Activated T-helper 1 cell treated with anti-CD3 and anti-CD28 coated beads, Interleukin-12 subunit alpha, Interleukin-12 subunit beta, Interleukin-2, Interleukin-4 antibody, amounts not matched to agents 30 ng/mL and 10 ng/mL and 1 ng/mL, durations not matched to agents 14 hours and 24 hours and 36 hours (primary cell): ENCODE results near the gene KRTAP4-3. TPM values are rescaled to one million over a fixed set of nuclear protein-coding genes. Genes with fewer than 3 reads are reported as not detected.
"Not testable (repeated sequence)": the region's sequence is repeated elsewhere in the genome, so short reads cannot be mapped to it uniquely, and the experiment has no call there.

Experiments used
- DNase-seq: peaks from one replicate; pipeline ENCODE4 v3.0.0; 2021; ENCODE audit warnings: low spot score
- H3K27ac Mint-ChIP-seq: one replicate; pipeline ENCODE4 v1.8.0; 2021; ENCODE audit warnings: mild to moderate bottlenecking, mixed read lengths
- H3K27me3 Mint-ChIP-seq: one replicate; pipeline ENCODE4 v1.8.0; 2022; ENCODE audit warnings: mild to moderate bottlenecking, moderate library complexity, mixed read lengths; ENCODE audit not compliant: insufficient read depth
- H3K36me3 Mint-ChIP-seq: one replicate; pipeline ENCODE4 v1.8.0; 2021; ENCODE audit warnings: low read depth, mixed read lengths
- H3K4me1 Mint-ChIP-seq: one replicate; pipeline ENCODE4 v1.8.0; 2021; ENCODE audit warnings: low read depth, mixed read lengths
- H3K4me3 Mint-ChIP-seq: one replicate; pipeline ENCODE4 v1.8.0; 2021; ENCODE audit warnings: mild to moderate bottlenecking, moderate library complexity, mixed read lengths
- H3K9me3 Mint-ChIP-seq: one replicate; pipeline ENCODE4 v1.8.0; 2021; ENCODE audit warnings: mixed read lengths
- intact Hi-C: fragments of 100-400 bp; cut with micrococcal nuclease; formaldehyde crosslinking; loops from one replicate; pipeline ENCODE4 v1.15.1; 2024
- total RNA-seq: library from RNA; stranded (reverse); gene quantifications from 2 replicates; pipeline ENCODE4 v1.2.3, GENCODE V29; 2022

KRTAP4-3 gene
- not detected in 2 replicates for total RNA-seq

DNA sequence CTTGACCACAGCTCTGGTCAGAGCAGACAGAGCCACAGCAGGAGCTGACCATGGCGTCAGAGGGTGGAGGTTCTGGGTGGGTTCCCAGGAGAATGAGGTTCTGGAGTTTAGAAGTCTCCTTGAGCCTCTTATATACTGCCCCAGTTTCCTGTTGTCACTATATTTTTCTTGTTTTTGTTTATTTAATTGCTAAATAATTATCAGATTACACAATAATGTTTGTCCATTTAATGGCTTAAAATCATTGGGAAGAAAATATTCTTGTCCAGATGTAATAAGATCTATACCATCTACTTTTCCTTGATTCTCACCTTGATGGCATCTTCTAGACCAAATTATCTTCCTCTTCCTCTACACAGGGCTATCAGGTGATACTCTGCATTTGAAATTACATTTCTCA lies at the start of gene KRTAP4-3:
KRTAP4-3 (minus strand) TSS at position 101 of the 400 bp plus-strand sequence; CDS start at position 52, 49 bp downstream.
- DNase-seq, result no peak
- no peak within 1 kb of the TSS for H3K4me3 Mint-ChIP-seq
- peaks cover 3% of the 10 kb centered on the region for H3K27me3 Mint-ChIP-seq
- no peak within 1 kb of the TSS for H3K27ac Mint-ChIP-seq
- intact Hi-C loops, result no loop called here
- no peaks in the 10 kb centered on the region for H3K4me1 Mint-ChIP-seq
- no peaks in the 10 kb centered on the region for H3K9me3 Mint-ChIP-seq
- no peaks in the 10 kb centered on the region for H3K36me3 Mint-ChIP-seq

- intact Hi-C loops, result no loop called here
- peaks cover 2% of the 10 kb centered on the region for H3K27me3 Mint-ChIP-seq
- H3K4me1 Mint-ChIP-seq, result no peaks in the 10 kb centered on the region
- no peak for DNase-seq
- H3K4me3 Mint-ChIP-seq, result no peak overlapping the region
- H3K27ac Mint-ChIP-seq, result no peak overlapping the region
- H3K36me3 Mint-ChIP-seq, result no peaks in the 10 kb centered on the region
- H3K9me3 Mint-ChIP-seq, result peaks cover 3% of the 10 kb centered on the region
Measured at GRCh38 chr17:41215681-41216080, 47.7 kb upstream of the KRTAP4-3 start.

DNA sequence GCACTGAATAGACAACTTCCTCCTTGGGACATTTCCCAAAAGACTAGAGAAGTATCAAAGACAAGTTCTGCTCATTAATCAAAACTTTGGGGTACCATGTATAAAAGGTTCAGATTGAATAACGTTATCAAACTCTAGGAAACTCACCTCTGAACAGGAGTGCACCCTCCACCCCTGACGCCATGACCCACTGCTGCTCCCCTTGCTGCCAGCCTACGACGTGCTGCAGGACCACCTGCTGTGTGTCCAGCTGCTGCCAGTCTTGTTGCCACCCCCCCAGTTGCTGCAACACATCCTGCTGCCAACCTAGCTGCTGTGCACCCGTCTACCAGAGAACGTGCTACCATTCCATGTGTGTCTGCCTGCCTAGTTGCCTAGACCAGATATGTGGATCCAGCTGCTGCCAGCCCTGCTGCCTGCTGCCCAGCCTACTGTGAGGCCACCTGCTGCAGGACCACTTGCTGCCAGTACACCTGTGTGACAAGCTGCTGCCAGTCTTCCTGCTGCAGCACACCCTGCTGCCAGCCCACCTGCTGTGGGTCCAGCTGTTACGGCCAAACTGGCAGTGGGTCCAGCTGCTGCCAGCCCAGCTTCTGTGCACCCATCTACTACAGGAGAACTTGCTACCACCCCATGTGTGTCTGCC lies 44.6 kb upstream of the KRTAP4-3 start:
- H3K9me3 Mint-ChIP-seq, result no peaks in the 10 kb centered on the region
- DNase-seq, result no peak
- no peak overlapping the region for H3K4me3 Mint-ChIP-seq
- intact Hi-C loops, result no loop called here
- H3K27ac Mint-ChIP-seq, result no peak overlapping the region
- no peaks in the 10 kb centered on the region for H3K4me1 Mint-ChIP-seq
- H3K27me3 Mint-ChIP-seq, result peaks cover 15% of the 10 kb centered on the region
- no peaks in the 10 kb centered on the region for H3K36me3 Mint-ChIP-seq

DNA sequence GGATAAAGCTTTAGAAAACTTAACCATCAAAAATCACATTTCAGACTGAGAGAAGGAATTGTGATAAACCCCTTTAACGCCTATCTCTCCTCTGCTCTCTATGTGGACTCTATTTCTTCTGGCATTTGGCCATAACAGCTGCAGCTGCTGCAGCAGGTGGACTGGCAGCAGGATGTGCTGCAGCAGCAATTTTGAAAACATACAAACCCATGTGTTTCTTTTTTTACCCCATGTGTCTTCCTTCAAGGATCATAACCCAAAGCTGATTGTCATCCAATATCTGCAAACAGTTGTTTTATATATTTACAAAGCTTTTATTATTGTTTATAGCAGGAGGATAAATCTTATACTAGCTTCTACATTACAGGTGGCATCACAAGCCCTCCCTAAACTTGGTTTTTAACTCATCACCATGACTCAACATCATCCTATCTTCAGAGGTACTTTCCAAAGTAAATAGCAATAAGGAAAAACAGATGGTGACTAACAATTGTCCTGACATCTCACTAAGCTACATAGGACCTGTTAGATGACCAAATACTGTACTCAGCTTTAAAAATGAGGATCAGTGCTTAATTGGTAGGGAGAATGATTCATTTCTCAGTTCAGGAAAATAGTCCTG lies 43.9 kb upstream of the KRTAP4-3 start:
- H3K9me3 Mint-ChIP-seq, result no peaks in the 10 kb centered on the region
- no peaks in the 10 kb centered on the region for H3K36me3 Mint-ChIP-seq
- H3K4me3 Mint-ChIP-seq, result no peak overlapping the region
- intact Hi-C loops, result no loop called here
- H3K27ac Mint-ChIP-seq, result no peak overlapping the region
- no peaks in the 10 kb centered on the region for H3K4me1 Mint-ChIP-seq
- no peak for DNase-seq
- peaks cover 15% of the 10 kb centered on the region for H3K27me3 Mint-ChIP-seq

- Mint-ChIP-seq H3K27me3 (peaks cover 2% of the 10 kb centered on the region), H3K4me3 (no peak overlapping the region), H3K27ac (no peak overlapping the region), H3K36me3 (no peaks in the 10 kb centered on the region), H3K9me3 (no peaks in the 10 kb centered on the region), H3K4me1 (no peaks in the 10 kb centered on the region)
- intact Hi-C loops, result no loop called here
- DNase-seq, result no peak
Measured at GRCh38 chr17:41199421-41200078, 31.5 kb upstream of the KRTAP4-3 start.

DNA sequence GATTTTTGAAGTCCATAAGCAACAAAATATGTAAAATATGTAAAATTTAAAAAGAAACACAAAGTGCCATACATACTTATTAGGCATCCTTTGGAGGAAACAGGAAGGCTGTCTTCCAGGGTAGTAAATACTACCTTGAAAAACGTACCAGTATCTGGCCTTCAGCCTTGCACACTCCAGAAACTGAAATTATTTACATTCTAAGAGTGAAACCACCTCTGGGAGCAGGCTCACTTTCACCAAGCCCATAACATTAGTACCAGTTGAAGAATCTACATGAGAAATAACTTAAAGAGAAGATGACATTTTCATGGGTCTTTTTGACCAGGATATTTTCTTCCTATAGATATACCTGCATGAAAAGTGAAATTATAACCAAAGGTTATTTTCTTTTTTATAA lies 28.0 kb upstream of the KRTAP4-3 start:
- no peak overlapping the region for H3K27ac Mint-ChIP-seq
- no peak overlapping the region for H3K4me3 Mint-ChIP-seq
- no peaks in the 10 kb centered on the region for H3K4me1 Mint-ChIP-seq
- peaks cover 7% of the 10 kb centered on the region for H3K27me3 Mint-ChIP-seq
- peaks cover 3% of the 10 kb centered on the region for H3K9me3 Mint-ChIP-seq
- H3K36me3 Mint-ChIP-seq, result no peaks in the 10 kb centered on the region
- intact Hi-C loops, result no loop called here
- DNase-seq, result no peak

DNA sequence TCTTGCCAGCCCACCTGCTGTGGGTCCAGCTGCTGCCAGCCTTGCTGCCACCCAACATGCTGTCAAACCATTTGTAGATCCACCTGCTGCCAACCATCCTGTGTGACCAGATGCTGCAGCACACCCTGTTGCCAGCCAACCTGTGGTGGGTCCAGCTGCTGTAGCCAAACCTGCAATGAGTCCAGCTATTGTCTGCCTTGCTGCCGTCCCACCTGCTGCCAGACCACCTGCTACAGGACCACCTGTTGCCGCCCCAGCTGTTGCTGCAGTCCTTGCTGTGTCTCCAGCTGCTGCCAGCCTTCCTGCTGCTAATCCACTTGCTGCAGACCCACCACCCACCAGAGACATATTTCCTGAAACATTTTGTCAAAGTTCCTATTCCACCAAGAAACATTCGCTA lies 22.3 kb upstream of the KRTAP4-3 start:
- intact Hi-C loops, result no loop called here
- H3K27me3 Mint-ChIP-seq, result peaks cover 10% of the 10 kb centered on the region
- H3K4me1 Mint-ChIP-seq, result no peaks in the 10 kb centered on the region
- no peaks in the 10 kb centered on the region for H3K36me3 Mint-ChIP-seq
- DNase-seq, result no peak
- H3K9me3 Mint-ChIP-seq, result peaks cover 3% of the 10 kb centered on the region
- no peak overlapping the region for H3K4me3 Mint-ChIP-seq
- H3K27ac Mint-ChIP-seq, result no peak overlapping the region

GRCh38 chr17:41189837-41190318 lies 21.9 kb upstream of the KRTAP4-3 start, which contains the start of gene KRTAP9-1:
Gene KRTAP9-1 (plus strand): TSS chr17:41189887. CDS start chr17:41189887, 0 bp downstream.
- H3K4me1 Mint-ChIP-seq, H3K4me3 Mint-ChIP-seq, H3K9me3 Mint-ChIP-seq, intact Hi-C loops, H3K27ac Mint-ChIP-seq, DNase-seq, H3K36me3 Mint-ChIP-seq: not testable (repeated sequence)
- peaks cover 10% of the 10 kb centered on the region for H3K27me3 Mint-ChIP-seq

DNA sequence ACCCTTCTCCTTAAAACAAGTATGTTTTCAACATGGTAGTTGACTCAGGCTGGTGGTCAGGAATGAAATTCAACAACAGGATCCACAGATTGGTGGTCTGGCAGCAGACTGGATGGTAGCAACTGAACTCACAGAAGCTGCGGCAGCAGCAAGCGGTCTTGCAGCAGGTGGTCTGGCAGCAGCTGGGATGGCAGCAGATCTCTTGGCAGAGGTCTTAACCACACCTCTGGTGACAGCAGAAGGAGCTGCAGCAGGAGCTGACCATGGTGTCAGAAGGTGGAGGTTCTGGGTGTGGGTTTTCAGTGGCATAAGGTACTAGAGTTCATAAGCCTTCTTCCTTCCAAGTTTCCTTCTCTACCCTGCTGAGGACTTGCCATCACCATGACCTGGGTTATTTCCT lies 18.9 kb upstream of the KRTAP4-3 start:
- H3K9me3 Mint-ChIP-seq, result no peaks in the 10 kb centered on the region
- no peak for DNase-seq
- intact Hi-C loops, result no loop called here
- H3K27me3 Mint-ChIP-seq, result peaks cover 13% of the 10 kb centered on the region
- no peak overlapping the region for H3K4me3 Mint-ChIP-seq
- H3K27ac Mint-ChIP-seq, result no peak overlapping the region
- no peaks in the 10 kb centered on the region for H3K36me3 Mint-ChIP-seq
- H3K4me1 Mint-ChIP-seq, result no peaks in the 10 kb centered on the region

DNA sequence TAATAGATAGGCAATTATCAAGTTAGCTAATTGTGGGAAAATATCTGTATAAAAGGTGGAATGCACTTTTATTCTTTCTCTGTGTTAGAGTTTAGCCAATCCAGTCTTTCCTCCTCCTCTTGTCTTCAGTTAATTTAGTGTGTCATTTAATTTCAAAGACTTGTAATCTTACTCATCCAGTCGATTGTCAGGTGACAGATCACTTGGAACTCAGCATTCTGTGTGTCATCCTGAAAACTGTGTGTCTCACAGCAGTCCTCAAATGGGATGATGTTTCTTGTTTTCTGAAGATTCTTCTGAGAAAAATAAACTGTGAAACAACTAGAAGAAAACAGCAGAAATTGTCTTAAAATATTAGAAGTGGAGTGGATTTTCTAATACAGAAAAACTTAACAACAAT lies 17.0 kb upstream of the KRTAP4-3 start:
- DNase-seq, result no peak
- intact Hi-C loops, result no loop called here
- no peak overlapping the region for H3K4me3 Mint-ChIP-seq
- no peaks in the 10 kb centered on the region for H3K4me1 Mint-ChIP-seq
- H3K36me3 Mint-ChIP-seq, result no peaks in the 10 kb centered on the region
- no peak overlapping the region for H3K27ac Mint-ChIP-seq
- H3K9me3 Mint-ChIP-seq, result no peaks in the 10 kb centered on the region
- peaks cover 5% of the 10 kb centered on the region for H3K27me3 Mint-ChIP-seq

- DNase-seq, result no peak
- Mint-ChIP-seq H3K9me3 (no peaks in the 10 kb centered on the region), H3K4me1 (no peaks in the 10 kb centered on the region), H3K27me3 (peaks cover 5% of the 10 kb centered on the region), H3K36me3 (no peaks in the 10 kb centered on the region), H3K4me3 (no peak within 1 kb of the TSS), H3K27ac (no peak within 1 kb of the TSS)
- intact Hi-C loops, result no loop called here
Measured at GRCh38 chr17:41184480-41184961, 16.5 kb upstream of the KRTAP4-3 start, which contains the start of gene KRTAP4-1. Gene KRTAP4-1 (minus strand): TSS chr17:41184911. CDS start chr17:41184854, 57 bp downstream.

DNA sequence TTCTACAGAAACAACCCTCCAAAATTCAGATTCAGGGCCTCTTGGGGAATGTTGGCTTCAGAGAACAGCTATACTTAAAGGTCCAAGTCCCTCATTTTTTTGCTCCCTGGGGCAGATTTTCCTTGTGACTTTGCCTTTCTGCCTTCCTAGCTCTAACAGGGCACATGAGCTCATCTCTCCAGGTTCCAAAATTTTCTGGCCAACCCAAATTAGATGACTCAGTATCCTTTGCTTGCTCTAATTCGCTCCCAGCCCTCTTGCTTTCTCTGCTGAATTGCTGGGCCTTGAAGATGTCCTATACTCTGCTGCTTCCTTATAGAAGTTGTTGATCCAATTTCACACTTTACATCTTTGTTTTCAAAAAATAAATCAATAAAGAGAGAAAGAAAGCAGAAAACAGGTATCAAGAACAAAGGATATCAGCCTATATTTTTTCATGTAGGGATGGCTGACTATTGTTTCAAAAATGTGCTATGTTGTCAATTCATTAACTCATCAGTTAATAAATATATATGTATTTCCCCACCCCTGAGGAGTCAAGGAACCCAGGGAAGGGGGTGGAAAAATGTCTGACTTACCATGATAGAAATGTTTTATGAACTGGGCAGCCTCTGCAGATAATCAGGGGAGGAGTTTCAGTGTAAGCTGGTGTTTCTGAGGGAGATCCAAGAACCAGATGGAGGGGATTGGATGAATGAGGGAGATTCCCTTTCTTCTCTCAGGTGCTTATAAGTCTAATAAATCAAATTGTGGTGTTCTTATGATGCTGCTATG lies 11.0 kb upstream of the KRTAP4-3 start:
- Mint-ChIP-seq H3K9me3 (no peaks in the 10 kb centered on the region), H3K4me1 (no peaks in the 10 kb centered on the region), H3K4me3 (no peak overlapping the region), H3K36me3 (no peaks in the 10 kb centered on the region), H3K27me3 (no peaks in the 10 kb centered on the region), H3K27ac (no peak overlapping the region)
- DNase-seq, result no peak
- intact Hi-C loops, result no loop called here
